Suprapubic skin (tissue), 4 donors: Measurements from ENCODE around the gene CRB1. TPM values are rescaled to one million over a fixed set of nuclear protein-coding genes. Genes with fewer than 3 reads are reported as not detected.

ENCODE experiments used
- DNase-seq, 2 donors: peaks; one replicate each; pipeline ENCODE4 v3.0.0-alpha.2; 2019; ENCODE audit warnings: low spot score in 2 of 2
- H3K27ac ChIP-seq: fragments of 200-600 bp; sonication (generic); one replicate; pipeline ENCODE4 v1.5.1; 2019
- H3K27me3 ChIP-seq: fragments of 200-600 bp; sonication (generic); one replicate; pipeline ENCODE4 v1.5.1; 2019
- H3K36me3 ChIP-seq: fragments of 200-600 bp; sonication (generic); one replicate; pipeline ENCODE4 v1.5.1; 2019
- H3K4me1 ChIP-seq: fragments of 200-600 bp; sonication (generic); one replicate; pipeline ENCODE4 v1.5.1; 2019
- H3K4me3 ChIP-seq: fragments of 200-600 bp; sonication (generic); one replicate; pipeline ENCODE4 v1.5.1; 2019; ENCODE audit warnings: mild to moderate bottlenecking
- H3K9me3 ChIP-seq: fragments of 200-600 bp; sonication (generic); one replicate; pipeline ENCODE4 v1.5.1; 2019
- CTCF ChIP-seq, 2 donors: fragments of 200-600 bp in 1 of 2; fragments of 450-650 bp in 1 of 2; sonication (generic) in 1 of 2; IDR thresholded peaks; one replicate each; pipeline ENCODE4 v1.5.1; 2016 to 2019; ENCODE audit warnings: antibody characterized with exemption in 2 of 2, mild to moderate bottlenecking in 1 of 2, moderate library complexity in 1 of 2
- EP300 ChIP-seq: sonication (generic); formaldehyde crosslinking; IDR thresholded peaks from one replicate; pipeline ENCODE4 v1.6.1; 2017; ENCODE audit warnings: antibody characterized with exemption
- POLR2A ChIP-seq, 2 donors: fragments of 450-650 bp; IDR thresholded peaks; one replicate each; pipeline ENCODE4 v1.6.1; 2017; ENCODE audit warnings: antibody characterized with exemption in 2 of 2, mild to moderate bottlenecking in 2 of 2, moderate library complexity in 2 of 2
- POLR2AphosphoS5 ChIP-seq, 3 donors: sonication (generic); formaldehyde crosslinking; IDR thresholded peaks; one replicate each; pipeline ENCODE4 v1.6.1; 2017; ENCODE audit warnings: antibody characterized with exemption in 3 of 3
- WGBS: methylation state at CpG from one replicate; pipeline ENCODE4 v1.1.5; 2018; 5-methylcytosine and 5-hydroxymethylcytosine counted together
- total RNA-seq, 4 donors: library from RNA; depleted of rRNA; stranded (reverse); fragments of >200 nt; gene quantifications; one replicate each; pipeline ENCODE4 v1.1.0, GENCODE V29; 2016

Gene CRB1
- total RNA-seq, 4 donors from 2014 or later: 0.16 TPM; not detected in 3

DNA sequence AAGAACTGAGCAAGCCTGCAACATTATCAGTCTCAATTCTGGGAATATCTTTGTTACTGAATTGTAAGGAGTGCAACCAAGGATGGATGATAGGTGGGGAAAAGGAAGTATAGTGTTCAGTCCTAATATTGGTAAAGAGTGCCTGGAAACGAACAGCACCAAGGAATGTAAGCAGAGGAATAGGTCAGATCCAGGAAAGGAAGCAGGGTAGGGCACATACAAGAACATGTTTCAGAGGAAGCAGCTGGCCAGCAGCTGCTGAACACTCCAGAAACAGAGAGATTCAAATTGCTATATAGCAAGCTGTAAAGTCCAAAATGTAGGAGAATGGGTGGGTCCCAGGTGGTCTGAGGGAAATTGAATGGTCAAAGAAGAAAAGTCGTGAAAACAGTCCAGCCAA, 37.9 kb downstream of the CRB1 start:
- Histone ChIP-seq H3K9me3 (no peaks in the 10 kb centered on the region), H3K27ac (no peak overlapping the region), H3K4me1 (no peaks in the 10 kb centered on the region), H3K27me3 (no peaks in the 10 kb centered on the region), H3K4me3 (no peak overlapping the region), H3K36me3 (no peaks in the 10 kb centered on the region)
- no peak for DNase-seq
- no peak for TF ChIP-seq EP300
- no peak for TF ChIP-seq POLR2AphosphoS5 (IDR thresholded peaks at IDR 0.05)
- TF ChIP-seq POLR2A (IDR thresholded peaks at IDR 0.05): no peak
- TF ChIP-seq CTCF (IDR thresholded peaks at IDR 0.05): no peak
- 37% methylated on average over 2 of the region's 2 CpGs for WGBS

- Histone ChIP-seq H3K4me3 (no peak overlapping the region), H3K9me3 (no peaks in the 10 kb centered on the region), H3K27ac (no peak overlapping the region), H3K4me1 (no peaks in the 10 kb centered on the region), H3K36me3 (no peaks in the 10 kb centered on the region), H3K27me3 (no peaks in the 10 kb centered on the region)
- 73% methylated on average over 2 of the region's 2 CpGs for WGBS
- DNase-seq: no peak
- TF ChIP-seq POLR2A (IDR thresholded peaks at IDR 0.05): no peak
- TF ChIP-seq EP300: no peak
- no peak for TF ChIP-seq POLR2AphosphoS5 (IDR thresholded peaks at IDR 0.05)
- no peak for TF ChIP-seq CTCF (IDR thresholded peaks at IDR 0.05)
Observed at GRCh38 chr1:197306381-197307062, 38.5 kb downstream of the CRB1 start.

GRCh38 chr1:197307136-197307535, 39.1 kb downstream of the CRB1 start:
- H3K4me3 ChIP-seq: no peak overlapping the region
- DNase-seq: no peak
- no peaks in the 10 kb centered on the region for H3K36me3 ChIP-seq
- TF ChIP-seq POLR2AphosphoS5 (IDR thresholded peaks at IDR 0.05): no peak
- TF ChIP-seq EP300: no peak
- H3K9me3 ChIP-seq: no peaks in the 10 kb centered on the region
- H3K4me1 ChIP-seq: no peaks in the 10 kb centered on the region
- no peak overlapping the region for H3K27ac ChIP-seq
- no peaks in the 10 kb centered on the region for H3K27me3 ChIP-seq

DNA sequence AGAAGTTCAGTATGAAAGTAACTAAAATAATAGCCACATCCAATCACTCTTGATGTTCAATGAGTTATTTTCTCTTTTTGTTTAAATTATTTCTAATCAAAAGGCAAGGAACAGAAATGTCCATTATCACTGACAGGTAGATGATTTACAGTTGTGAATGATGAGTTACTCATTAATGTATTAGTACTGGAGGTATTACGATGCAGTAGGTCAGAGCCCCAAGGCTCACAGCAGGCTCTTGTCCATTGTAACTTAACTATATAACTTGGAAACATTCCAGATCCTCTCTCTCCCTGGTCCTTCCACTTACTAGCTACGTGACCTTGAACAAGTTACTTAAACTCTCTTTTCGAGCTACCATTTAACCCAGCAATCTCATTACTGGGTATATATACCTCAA, 39.5 kb downstream of the CRB1 start:
- no peaks in the 10 kb centered on the region for H3K36me3 ChIP-seq
- H3K4me3 ChIP-seq: no peak overlapping the region
- no peaks in the 10 kb centered on the region for H3K4me1 ChIP-seq
- TF ChIP-seq POLR2AphosphoS5 (IDR thresholded peaks at IDR 0.05): no peak
- TF ChIP-seq EP300: no peak
- no peak for TF ChIP-seq POLR2A (IDR thresholded peaks at IDR 0.05)
- TF ChIP-seq CTCF (IDR thresholded peaks at IDR 0.05): no peak
- H3K27me3 ChIP-seq: no peaks in the 10 kb centered on the region
- DNase-seq: no peak
- 72% methylated on average over 3 of the region's 3 CpGs for WGBS
- no peaks in the 10 kb centered on the region for H3K9me3 ChIP-seq
- H3K27ac ChIP-seq: no peak overlapping the region

DNA sequence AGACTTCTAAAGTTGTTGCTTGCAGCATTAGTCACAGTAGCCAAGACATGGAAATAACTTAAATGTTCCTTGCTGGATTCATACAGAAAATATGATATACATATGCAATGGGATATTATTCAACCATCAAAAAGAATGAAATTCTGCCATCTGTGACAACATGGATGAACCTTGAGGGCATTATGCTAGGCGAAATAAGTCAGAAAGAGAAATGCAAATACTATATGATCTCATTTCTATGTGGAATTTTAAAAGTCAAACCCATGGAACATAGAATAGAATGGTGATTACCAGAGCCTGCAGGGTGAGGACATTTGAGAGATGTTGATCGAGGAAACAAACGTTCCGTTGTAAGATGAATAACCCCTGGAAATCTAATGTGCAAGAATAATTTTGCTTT, 43.0 kb downstream of the CRB1 start:
- Histone ChIP-seq H3K9me3 (no peaks in the 10 kb centered on the region), H3K4me1 (no peaks in the 10 kb centered on the region), H3K36me3 (no peaks in the 10 kb centered on the region), H3K4me3 (no peak overlapping the region), H3K27ac (no peak overlapping the region), H3K27me3 (no peaks in the 10 kb centered on the region)
- WGBS: 83% methylated on average over 4 of the region's 4 CpGs
- TF ChIP-seq POLR2AphosphoS5 (IDR thresholded peaks at IDR 0.05) (no peak), POLR2A (IDR thresholded peaks at IDR 0.05) (no peak), EP300 (no peak), CTCF (IDR thresholded peaks at IDR 0.05) (no peak)
- DNase-seq: no peak

- TF ChIP-seq EP300: no peak
- TF ChIP-seq POLR2A (IDR thresholded peaks at IDR 0.05): no peak
- TF ChIP-seq CTCF (IDR thresholded peaks at IDR 0.05): no peak
- no peak for TF ChIP-seq POLR2AphosphoS5 (IDR thresholded peaks at IDR 0.05)
- 77% methylated on average over 5 of the region's 5 CpGs for WGBS
- Histone ChIP-seq H3K4me3 (no peak overlapping the region), H3K27me3 (no peaks in the 10 kb centered on the region), H3K27ac (no peak overlapping the region), H3K9me3 (no peaks in the 10 kb centered on the region), H3K4me1 (no peaks in the 10 kb centered on the region), H3K36me3 (no peaks in the 10 kb centered on the region)
- DNase-seq: no peak
Observed at GRCh38 chr1:197312163-197312562, 44.1 kb downstream of the CRB1 start.
